GM23338 (cell line): ENCODE measurements around the gene MYH6. TPM values are rescaled to one million over a fixed set of nuclear protein-coding genes. Genes with fewer than 3 reads are reported as not detected.

Experiments
- ATAC-seq: fragments of 200-7000 bp; cut with Tn5 transposase; 3 replicates; pipeline ENCODE4 v1.9.1; 2020
- DNase-seq: peaks from one replicate; pipeline ENCODE4 v3.0.0-alpha.2; 2015; ENCODE audit warnings: low spot score
- H2AFZ ChIP-seq: fragments of 200-600 bp; sonication (generic); 2 replicates; pipeline ENCODE4 v1.8.0; 2016; ENCODE audit warnings: antibody characterized with exemption, mild to moderate bottlenecking, moderate library complexity
- H3F3A ChIP-seq: fragments of 200-600 bp; sonication (generic); replicated peaks from 2 replicates; pipeline ENCODE4 v1.8.0; 2017; ENCODE audit warnings: antibody characterized with exemption, mixed run types, low read depth
- H3K27ac ChIP-seq: fragments of 200-600 bp; sonication (generic); 2 replicates; pipeline ENCODE4 v1.6.1; 2016; ENCODE audit warnings: low read depth
- H3K27me3 ChIP-seq: fragments of 200-600 bp; sonication (generic); 2 replicates; pipeline ENCODE4 v1.8.0; 2016; ENCODE audit warnings: mild to moderate bottlenecking, mixed run types, moderate library complexity; ENCODE audit not compliant: insufficient read depth
- H3K36me3 ChIP-seq: fragments of 200-600 bp; sonication (generic); 2 replicates; pipeline ENCODE4 v1.8.0; 2016; ENCODE audit warnings: mild to moderate bottlenecking; ENCODE audit not compliant: insufficient read depth
- H3K4me1 ChIP-seq: fragments of 200-600 bp; sonication (generic); 2 replicates; pipeline ENCODE4 v1.8.0; 2016; ENCODE audit warnings: mild to moderate bottlenecking, moderate library complexity; ENCODE audit not compliant: insufficient read depth
- H3K4me2 ChIP-seq: fragments of 200-600 bp; sonication (generic); 2 replicates; pipeline ENCODE4 v1.7.1; 2017; ENCODE audit warnings: mixed run types
- H3K4me3 ChIP-seq: fragments of 200-600 bp; sonication (generic); 2 replicates; pipeline ENCODE4 v1.6.1; 2016; ENCODE audit warnings: mixed run types
- H3K79me2 ChIP-seq: fragments of 200-600 bp; sonication (generic); replicated peaks from 2 replicates; pipeline ENCODE4 v1.8.0; 2017; ENCODE audit warnings: mild to moderate bottlenecking; ENCODE audit not compliant: insufficient read depth
- H3K9me2 ChIP-seq: fragments of 200-600 bp; sonication (generic); 2 replicates; pipeline ENCODE4 v1.8.0; 2017; ENCODE audit not compliant: insufficient read depth
- H4K20me1 ChIP-seq: fragments of 200-600 bp; sonication (generic); replicated peaks from 2 replicates; pipeline ENCODE4 v1.8.0; 2017; ENCODE audit warnings: mild to moderate bottlenecking; ENCODE audit not compliant: insufficient read depth
- H3K27ac Mint-ChIP-seq: 2 replicates; pipeline ENCODE4 v1.8.0; 2020; ENCODE audit warnings: inconsistent platforms, mild to moderate bottlenecking, moderate library complexity, mixed read lengths
- H3K27me3 Mint-ChIP-seq: 3 replicates; pipeline ENCODE4 v1.8.0; 2022; ENCODE audit warnings: low read depth, mild to moderate bottlenecking, moderate library complexity, mixed read lengths, inconsistent platforms; ENCODE audit not compliant: insufficient read depth, poor library complexity
- H3K36me3 Mint-ChIP-seq: 3 replicates; pipeline ENCODE4 v1.8.0; 2021; ENCODE audit warnings: low read depth, mild to moderate bottlenecking, inconsistent platforms, moderate library complexity, mixed read lengths
- H3K4me1 Mint-ChIP-seq: 3 replicates; pipeline ENCODE4 v1.8.0; 2020; ENCODE audit warnings: mild to moderate bottlenecking, inconsistent platforms, mixed read lengths
- H3K4me3 Mint-ChIP-seq: 3 replicates; pipeline ENCODE4 v1.8.0; 2021; ENCODE audit warnings: moderate library complexity, mild to moderate bottlenecking, inconsistent platforms, mixed read lengths
- H3K9me3 Mint-ChIP-seq: 3 replicates; pipeline ENCODE4 v1.8.0; 2020; ENCODE audit warnings: moderate library complexity, mild to moderate bottlenecking, inconsistent platforms, mixed read lengths
- CREB1 ChIP-seq: fragments of 250-450 bp; sonication (Bioruptor Pico); IDR thresholded peaks from 2 replicates; pipeline ENCODE4 v1.5.0; 2020; ENCODE audit warnings: low read depth, mild to moderate bottlenecking, moderate library complexity
- EZH2 ChIP-seq: fragments of 200-600 bp; sonication (generic); IDR thresholded peaks from one replicate; pipeline ENCODE4 v1.8.0; 2017; ENCODE audit warnings: antibody characterized with exemption, mild to moderate bottlenecking, low read depth; ENCODE audit not compliant: unreplicated experiment
- EZH2phosphoT487 ChIP-seq: fragments of 200-600 bp; sonication (generic); IDR thresholded peaks from one replicate; pipeline ENCODE4 v1.8.1; 2018; ENCODE audit warnings: antibody characterized with exemption; ENCODE audit not compliant: unreplicated experiment
- JUNB ChIP-seq: IDR thresholded peaks from one replicate; pipeline ENCODE4 v1.6.1; 2016; ENCODE audit warnings: antibody characterized with exemption; ENCODE audit not compliant: unreplicated experiment
- NANOG ChIP-seq: IDR thresholded peaks from 2 replicates; pipeline ENCODE4 v1.6.1; 2016; ENCODE audit warnings: antibody characterized with exemption, borderline replicate concordance
- POLR2AphosphoS5 ChIP-seq: IDR thresholded peaks from 2 replicates; pipeline ENCODE4 v1.6.1; 2016; ENCODE audit warnings: antibody characterized with exemption, low read depth
- STAT1 ChIP-seq: IDR thresholded peaks from one replicate; pipeline ENCODE4 v1.6.1; 2016; ENCODE audit warnings: antibody characterized with exemption; ENCODE audit not compliant: unreplicated experiment
- ZNF114 ChIP-seq: fragments of 250-450 bp; sonication (Bioruptor Pico); IDR thresholded peaks from 2 replicates; pipeline ENCODE4 v1.5.0; 2020; ENCODE audit warnings: mild to moderate bottlenecking, moderate library complexity
- ZNF331 ChIP-seq: fragments of 250-450 bp; sonication (Bioruptor Pico); IDR thresholded peaks from 2 replicates; pipeline ENCODE4 v1.5.0; 2020; ENCODE audit warnings: low read depth, mild to moderate bottlenecking, moderate library complexity
- polyA plus RNA-seq: library from polyadenylated mRNA; unstranded; fragments of >200 nt; fragmentation: Nextera tagmentation; extraction: Ambion mirVana; gene quantifications from 2 replicates; pipeline ENCODE4 v1.2.1, GENCODE V29; 2016
- total RNA-seq: library from RNA; depleted of rRNA; stranded (reverse); fragments of >200 nt; shearing (Covaris generic); gene quantifications from 2 replicates; pipeline ENCODE4 v1.2.3, GENCODE V29; 2014
- TF ChIP-seq, protein P1 (sequence below), 2 experiments: fragments of 200-600 bp in 1 of 2; sonication (generic) in 1 of 2; conservative IDR thresholded peaks; 2 replicates each; pipeline versions ENCODE4 v1.5.1 to v1.6.1; 2016 to 2017; ENCODE audit warnings: antibody characterized with exemption in 2 of 2, low read depth in 2 of 2, mild to moderate bottlenecking in 2 of 2, moderate library complexity in 1 of 2
- TF ChIP-seq, protein P2 (sequence below): IDR thresholded peaks from one replicate; pipeline ENCODE4 v1.6.1; 2018; ENCODE audit warnings: antibody characterized with exemption; ENCODE audit not compliant: unreplicated experiment
- TF ChIP-seq, protein P3 (sequence below): fragments of 250-450 bp; sonication (Bioruptor Pico); IDR thresholded peaks from 2 replicates; pipeline ENCODE4 v1.5.0; 2020; ENCODE audit warnings: mild to moderate bottlenecking, moderate library complexity
- TF ChIP-seq, protein P4 (sequence below): IDR thresholded peaks from 2 replicates; pipeline ENCODE4 v1.6.1; 2016; ENCODE audit warnings: antibody characterized with exemption

The MYH6 gene
- total and polyA plus RNA-seq, 2 experiments from 2014 or later, result 0.03 to 0.10 TPM

DNA sequence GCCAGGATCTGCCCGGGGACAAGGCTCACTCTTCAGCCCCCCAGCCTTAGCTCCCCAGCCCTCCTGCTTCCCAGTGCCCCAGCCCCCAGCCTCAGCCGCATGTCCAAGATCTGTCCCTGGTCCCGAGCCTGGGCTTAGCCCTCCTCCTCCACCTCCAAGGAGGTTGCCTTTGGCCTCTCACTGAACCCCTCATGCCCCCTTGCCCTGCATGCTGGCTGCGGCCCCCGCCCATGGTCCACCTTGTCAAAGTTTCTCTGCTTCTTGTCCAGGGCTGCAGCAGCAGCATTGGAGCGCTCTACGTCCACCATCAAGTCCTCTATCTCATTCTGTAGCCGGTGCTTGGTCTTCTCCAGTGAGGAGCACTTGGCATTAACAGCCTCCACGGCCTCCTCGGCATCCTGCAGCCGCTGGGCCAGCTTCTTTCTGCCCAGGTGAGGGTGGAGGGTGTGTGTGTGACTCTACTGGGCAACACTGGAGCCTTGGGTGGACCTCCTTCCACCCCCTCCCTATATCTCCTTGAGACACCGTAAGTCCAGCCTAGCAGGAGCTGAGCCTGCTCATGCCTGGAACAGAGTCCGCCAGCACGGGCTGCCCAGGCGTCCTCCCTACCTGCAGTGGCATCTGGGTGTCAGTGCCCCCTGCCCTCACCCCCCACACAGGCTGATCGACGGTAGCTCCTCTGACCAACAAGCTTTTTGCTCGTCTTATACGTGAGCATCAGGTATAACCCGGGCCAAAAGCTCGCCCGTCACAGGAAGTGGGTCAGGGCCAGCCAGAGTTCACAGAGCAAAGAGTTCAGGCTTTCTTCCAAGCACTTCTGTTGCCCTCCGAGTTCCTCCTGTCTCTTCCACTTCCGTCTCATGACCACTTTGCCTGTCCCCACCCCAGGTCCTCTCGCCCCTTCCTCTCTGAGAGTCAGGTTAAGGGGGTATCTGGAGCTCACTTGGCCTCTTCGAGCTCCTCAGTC is 19.9 kb downstream of the MYH6 start:
- Histone ChIP-seq H3K36me3 (no peaks in the 10 kb centered on the region), H3F3A (no peaks in the 10 kb centered on the region), H3K4me1 (peaks cover 6% of the 10 kb centered on the region; the same call in 1 of the 2 replicates), H4K20me1 (no peaks in the 10 kb centered on the region), H3K27ac (no peak overlapping the region), H3K4me2 (no peak overlapping the region), H3K9me2 (peaks cover 10% of the 10 kb centered on the region; the same call in 1 of the 2 replicates), H2AFZ (0 out of 2 replicates have a peak overlapping the region, but pooled peaks have one; percentile 76), H3K4me3 (no peak overlapping the region), H3K27me3 (no peaks in the 10 kb centered on the region), H3K79me2 (no peaks in the 10 kb centered on the region)
- Mint-ChIP-seq H3K4me3 (no peak overlapping the region), H3K27ac (no peak overlapping the region), H3K9me3 (no peaks in the 10 kb centered on the region; the same call in 1 of the 3 replicates), H3K36me3 (no peaks in the 10 kb centered on the region; the same call in 2 of the 3 replicates), H3K4me1 (peaks cover 16% of the 10 kb centered on the region), H3K27me3 (peaks cover 9% of the 10 kb centered on the region)
- DNase-seq (no peak), ATAC-seq (no peak)
- no peak for TF ChIP-seq STAT1
- TF ChIP-seq, protein P1, sequence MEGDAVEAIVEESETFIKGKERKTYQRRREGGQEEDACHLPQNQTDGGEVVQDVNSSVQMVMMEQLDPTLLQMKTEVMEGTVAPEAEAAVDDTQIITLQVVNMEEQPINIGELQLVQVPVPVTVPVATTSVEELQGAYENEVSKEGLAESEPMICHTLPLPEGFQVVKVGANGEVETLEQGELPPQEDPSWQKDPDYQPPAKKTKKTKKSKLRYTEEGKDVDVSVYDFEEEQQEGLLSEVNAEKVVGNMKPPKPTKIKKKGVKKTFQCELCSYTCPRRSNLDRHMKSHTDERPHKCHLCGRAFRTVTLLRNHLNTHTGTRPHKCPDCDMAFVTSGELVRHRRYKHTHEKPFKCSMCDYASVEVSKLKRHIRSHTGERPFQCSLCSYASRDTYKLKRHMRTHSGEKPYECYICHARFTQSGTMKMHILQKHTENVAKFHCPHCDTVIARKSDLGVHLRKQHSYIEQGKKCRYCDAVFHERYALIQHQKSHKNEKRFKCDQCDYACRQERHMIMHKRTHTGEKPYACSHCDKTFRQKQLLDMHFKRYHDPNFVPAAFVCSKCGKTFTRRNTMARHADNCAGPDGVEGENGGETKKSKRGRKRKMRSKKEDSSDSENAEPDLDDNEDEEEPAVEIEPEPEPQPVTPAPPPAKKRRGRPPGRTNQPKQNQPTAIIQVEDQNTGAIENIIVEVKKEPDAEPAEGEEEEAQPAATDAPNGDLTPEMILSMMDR (conservative IDR thresholded peaks at IDR 0.05; ENCODE audit: low read depth in 2 of 2), result no peak
- TF ChIP-seq, protein P2, sequence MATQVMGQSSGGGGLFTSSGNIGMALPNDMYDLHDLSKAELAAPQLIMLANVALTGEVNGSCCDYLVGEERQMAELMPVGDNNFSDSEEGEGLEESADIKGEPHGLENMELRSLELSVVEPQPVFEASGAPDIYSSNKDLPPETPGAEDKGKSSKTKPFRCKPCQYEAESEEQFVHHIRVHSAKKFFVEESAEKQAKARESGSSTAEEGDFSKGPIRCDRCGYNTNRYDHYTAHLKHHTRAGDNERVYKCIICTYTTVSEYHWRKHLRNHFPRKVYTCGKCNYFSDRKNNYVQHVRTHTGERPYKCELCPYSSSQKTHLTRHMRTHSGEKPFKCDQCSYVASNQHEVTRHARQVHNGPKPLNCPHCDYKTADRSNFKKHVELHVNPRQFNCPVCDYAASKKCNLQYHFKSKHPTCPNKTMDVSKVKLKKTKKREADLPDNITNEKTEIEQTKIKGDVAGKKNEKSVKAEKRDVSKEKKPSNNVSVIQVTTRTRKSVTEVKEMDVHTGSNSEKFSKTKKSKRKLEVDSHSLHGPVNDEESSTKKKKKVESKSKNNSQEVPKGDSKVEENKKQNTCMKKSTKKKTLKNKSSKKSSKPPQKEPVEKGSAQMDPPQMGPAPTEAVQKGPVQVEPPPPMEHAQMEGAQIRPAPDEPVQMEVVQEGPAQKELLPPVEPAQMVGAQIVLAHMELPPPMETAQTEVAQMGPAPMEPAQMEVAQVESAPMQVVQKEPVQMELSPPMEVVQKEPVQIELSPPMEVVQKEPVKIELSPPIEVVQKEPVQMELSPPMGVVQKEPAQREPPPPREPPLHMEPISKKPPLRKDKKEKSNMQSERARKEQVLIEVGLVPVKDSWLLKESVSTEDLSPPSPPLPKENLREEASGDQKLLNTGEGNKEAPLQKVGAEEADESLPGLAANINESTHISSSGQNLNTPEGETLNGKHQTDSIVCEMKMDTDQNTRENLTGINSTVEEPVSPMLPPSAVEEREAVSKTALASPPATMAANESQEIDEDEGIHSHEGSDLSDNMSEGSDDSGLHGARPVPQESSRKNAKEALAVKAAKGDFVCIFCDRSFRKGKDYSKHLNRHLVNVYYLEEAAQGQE, result no peak
- TF ChIP-seq EZH2phosphoT487, result no peak
- TF ChIP-seq EZH2, result no peak
- TF ChIP-seq ZNF331 (CRISPR knock-in tag), result no peak
- no peak for TF ChIP-seq ZNF114 (CRISPR knock-in tag)
- no peak for TF ChIP-seq JUNB
- no peak for TF ChIP-seq NANOG
- no peak for TF ChIP-seq CREB1 (CRISPR knock-in tag)
- TF ChIP-seq POLR2AphosphoS5, result no peak
- TF ChIP-seq, protein P3, sequence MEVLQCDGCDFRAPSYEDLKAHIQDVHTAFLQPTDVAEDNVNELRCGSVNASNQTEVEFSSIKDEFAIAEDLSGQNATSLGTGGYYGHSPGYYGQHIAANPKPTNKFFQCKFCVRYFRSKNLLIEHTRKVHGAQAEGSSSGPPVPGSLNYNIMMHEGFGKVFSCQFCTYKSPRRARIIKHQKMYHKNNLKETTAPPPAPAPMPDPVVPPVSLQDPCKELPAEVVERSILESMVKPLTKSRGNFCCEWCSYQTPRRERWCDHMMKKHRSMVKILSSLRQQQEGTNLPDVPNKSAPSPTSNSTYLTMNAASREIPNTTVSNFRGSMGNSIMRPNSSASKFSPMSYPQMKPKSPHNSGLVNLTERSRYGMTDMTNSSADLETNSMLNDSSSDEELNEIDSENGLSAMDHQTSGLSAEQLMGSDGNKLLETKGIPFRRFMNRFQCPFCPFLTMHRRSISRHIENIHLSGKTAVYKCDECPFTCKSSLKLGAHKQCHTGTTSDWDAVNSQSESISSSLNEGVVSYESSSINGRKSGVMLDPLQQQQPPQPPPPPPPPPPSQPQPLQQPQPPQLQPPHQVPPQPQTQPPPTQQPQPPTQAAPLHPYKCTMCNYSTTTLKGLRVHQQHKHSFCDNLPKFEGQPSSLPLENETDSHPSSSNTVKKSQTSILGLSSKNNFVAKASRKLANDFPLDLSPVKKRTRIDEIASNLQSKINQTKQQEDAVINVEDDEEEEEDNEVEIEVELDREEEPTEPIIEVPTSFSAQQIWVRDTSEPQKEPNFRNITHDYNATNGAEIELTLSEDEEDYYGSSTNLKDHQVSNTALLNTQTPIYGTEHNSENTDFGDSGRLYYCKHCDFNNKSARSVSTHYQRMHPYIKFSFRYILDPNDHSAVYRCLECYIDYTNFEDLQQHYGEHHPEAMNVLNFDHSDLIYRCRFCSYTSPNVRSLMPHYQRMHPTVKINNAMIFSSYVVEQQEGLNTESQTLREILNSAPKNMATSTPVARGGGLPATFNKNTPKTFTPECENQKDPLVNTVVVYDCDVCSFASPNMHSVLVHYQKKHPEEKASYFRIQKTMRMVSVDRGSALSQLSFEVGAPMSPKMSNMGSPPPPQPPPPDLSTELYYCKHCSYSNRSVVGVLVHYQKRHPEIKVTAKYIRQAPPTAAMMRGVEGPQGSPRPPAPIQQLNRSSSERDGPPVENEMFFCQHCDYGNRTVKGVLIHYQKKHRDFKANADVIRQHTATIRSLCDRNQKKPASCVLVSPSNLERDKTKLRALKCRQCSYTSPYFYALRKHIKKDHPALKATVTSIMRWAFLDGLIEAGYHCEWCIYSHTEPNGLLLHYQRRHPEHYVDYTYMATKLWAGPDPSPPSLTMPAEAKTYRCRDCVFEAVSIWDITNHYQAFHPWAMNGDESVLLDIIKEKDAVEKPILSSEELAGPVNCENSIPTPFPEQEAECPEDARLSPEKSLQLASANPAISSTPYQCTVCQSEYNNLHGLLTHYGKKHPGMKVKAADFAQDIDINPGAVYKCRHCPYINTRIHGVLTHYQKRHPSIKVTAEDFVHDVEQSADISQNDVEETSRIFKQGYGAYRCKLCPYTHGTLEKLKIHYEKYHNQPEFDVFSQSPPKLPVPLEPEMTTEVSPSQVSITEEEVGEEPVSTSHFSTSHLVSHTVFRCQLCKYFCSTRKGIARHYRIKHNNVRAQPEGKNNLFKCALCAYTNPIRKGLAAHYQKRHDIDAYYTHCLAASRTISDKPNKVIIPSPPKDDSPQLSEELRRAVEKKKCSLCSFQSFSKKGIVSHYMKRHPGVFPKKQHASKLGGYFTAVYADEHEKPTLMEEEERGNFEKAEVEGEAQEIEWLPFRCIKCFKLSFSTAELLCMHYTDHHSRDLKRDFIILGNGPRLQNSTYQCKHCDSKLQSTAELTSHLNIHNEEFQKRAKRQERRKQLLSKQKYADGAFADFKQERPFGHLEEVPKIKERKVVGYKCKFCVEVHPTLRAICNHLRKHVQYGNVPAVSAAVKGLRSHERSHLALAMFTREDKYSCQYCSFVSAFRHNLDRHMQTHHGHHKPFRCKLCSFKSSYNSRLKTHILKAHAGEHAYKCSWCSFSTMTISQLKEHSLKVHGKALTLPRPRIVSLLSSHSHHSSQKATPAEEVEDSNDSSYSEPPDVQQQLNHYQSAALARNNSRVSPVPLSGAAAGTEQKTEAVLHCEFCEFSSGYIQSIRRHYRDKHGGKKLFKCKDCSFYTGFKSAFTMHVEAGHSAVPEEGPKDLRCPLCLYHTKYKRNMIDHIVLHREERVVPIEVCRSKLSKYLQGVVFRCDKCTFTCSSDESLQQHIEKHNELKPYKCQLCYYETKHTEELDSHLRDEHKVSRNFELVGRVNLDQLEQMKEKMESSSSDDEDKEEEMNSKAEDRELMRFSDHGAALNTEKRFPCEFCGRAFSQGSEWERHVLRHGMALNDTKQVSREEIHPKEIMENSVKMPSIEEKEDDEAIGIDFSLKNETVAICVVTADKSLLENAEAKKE (CRISPR knock-in tag), result no peak
- TF ChIP-seq, protein P4, sequence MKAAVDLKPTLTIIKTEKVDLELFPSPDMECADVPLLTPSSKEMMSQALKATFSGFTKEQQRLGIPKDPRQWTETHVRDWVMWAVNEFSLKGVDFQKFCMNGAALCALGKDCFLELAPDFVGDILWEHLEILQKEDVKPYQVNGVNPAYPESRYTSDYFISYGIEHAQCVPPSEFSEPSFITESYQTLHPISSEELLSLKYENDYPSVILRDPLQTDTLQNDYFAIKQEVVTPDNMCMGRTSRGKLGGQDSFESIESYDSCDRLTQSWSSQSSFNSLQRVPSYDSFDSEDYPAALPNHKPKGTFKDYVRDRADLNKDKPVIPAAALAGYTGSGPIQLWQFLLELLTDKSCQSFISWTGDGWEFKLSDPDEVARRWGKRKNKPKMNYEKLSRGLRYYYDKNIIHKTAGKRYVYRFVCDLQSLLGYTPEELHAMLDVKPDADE, result no peak
